Measurements from ENCODE around the gene IGSF8.

IGSF8 gene

DNA sequence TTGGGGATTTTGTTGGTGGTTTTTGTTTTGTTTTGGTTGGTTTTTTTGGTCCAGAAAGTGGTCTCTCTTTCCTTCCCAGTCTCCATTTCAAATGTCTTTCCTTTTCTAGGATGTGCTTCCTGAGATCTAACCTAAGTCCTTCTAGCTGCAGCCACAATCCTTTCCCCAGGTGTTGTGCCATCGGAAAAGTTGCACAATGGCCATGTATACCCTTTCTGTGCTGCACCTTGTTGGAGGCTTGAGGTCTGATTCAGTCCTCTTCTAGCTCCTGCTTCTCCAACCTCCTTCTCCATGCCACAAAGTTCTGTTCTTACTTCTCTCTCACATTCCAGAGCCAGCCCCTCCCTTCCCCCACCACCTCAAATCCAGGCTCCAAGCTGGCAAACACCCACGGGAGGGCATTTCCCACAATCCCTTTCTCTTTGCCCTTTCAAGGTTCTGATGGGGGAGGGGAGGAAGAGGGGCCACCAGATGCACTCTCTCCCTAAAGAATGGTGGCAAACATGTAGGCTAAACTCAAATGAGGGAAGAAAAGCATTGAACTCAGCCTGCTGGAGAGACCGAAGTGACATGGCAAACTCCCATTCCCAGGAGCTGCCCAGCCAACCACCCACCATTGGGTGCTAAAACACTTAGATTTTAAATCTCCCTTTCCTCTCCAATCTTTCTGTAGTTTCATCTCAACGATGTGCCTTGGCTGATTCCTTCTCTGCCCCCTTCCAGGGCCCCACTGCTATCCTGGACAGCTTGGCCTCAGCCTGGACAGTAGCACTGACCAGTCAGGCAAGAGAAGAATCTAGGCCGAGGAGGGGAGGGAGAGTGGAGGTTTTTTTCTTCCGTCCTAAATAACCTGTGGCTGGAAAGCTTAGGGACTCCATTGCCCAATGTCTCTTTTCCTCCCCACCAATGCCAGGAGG is 31.3 kb downstream of the IGSF8 start:
- ChIA-PET CTCF (interaction anchor here (0.7 to 3.3 kb wide), 8 partner anchors 8 to 42 kb away, joined by 3 to 24 read pairs (median 6); no protein-coding TSS in a partner anchor), POLR2A (no interaction called here)
- H3K36me3 ChIP-seq (ENCODE audit: control insufficient read depth in 2 of 2, insufficient read depth in 1 of 2, low read length in 2 of 2) = no peaks in the 10 kb centered on the region
- H3K4me3 ChIP-seq (ENCODE audit: low read depth, low read length) = no peak overlapping the region
- TF ChIP-seq, protein P1, sequence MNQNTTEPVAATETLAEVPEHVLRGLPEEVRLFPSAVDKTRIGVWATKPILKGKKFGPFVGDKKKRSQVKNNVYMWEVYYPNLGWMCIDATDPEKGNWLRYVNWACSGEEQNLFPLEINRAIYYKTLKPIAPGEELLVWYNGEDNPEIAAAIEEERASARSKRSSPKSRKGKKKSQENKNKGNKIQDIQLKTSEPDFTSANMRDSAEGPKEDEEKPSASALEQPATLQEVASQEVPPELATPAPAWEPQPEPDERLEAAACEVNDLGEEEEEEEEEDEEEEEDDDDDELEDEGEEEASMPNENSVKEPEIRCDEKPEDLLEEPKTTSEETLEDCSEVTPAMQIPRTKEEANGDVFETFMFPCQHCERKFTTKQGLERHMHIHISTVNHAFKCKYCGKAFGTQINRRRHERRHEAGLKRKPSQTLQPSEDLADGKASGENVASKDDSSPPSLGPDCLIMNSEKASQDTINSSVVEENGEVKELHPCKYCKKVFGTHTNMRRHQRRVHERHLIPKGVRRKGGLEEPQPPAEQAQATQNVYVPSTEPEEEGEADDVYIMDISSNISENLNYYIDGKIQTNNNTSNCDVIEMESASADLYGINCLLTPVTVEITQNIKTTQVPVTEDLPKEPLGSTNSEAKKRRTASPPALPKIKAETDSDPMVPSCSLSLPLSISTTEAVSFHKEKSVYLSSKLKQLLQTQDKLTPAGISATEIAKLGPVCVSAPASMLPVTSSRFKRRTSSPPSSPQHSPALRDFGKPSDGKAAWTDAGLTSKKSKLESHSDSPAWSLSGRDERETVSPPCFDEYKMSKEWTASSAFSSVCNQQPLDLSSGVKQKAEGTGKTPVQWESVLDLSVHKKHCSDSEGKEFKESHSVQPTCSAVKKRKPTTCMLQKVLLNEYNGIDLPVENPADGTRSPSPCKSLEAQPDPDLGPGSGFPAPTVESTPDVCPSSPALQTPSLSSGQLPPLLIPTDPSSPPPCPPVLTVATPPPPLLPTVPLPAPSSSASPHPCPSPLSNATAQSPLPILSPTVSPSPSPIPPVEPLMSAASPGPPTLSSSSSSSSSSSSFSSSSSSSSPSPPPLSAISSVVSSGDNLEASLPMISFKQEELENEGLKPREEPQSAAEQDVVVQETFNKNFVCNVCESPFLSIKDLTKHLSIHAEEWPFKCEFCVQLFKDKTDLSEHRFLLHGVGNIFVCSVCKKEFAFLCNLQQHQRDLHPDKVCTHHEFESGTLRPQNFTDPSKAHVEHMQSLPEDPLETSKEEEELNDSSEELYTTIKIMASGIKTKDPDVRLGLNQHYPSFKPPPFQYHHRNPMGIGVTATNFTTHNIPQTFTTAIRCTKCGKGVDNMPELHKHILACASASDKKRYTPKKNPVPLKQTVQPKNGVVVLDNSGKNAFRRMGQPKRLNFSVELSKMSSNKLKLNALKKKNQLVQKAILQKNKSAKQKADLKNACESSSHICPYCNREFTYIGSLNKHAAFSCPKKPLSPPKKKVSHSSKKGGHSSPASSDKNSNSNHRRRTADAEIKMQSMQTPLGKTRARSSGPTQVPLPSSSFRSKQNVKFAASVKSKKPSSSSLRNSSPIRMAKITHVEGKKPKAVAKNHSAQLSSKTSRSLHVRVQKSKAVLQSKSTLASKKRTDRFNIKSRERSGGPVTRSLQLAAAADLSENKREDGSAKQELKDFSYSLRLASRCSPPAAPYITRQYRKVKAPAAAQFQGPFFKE (tag by site-specific recombination; IDR thresholded peaks at IDR 0.05; ENCODE audit: borderline replicate concordance) = no peak
- TF ChIP-seq ZFHX2 (tag by site-specific recombination; conservative IDR thresholded peaks at IDR 0.05) (0 out of 2 replicates have a peak, but pooled peaks have one; percentile 33), ZNF354C (tag by site-specific recombination; IDR thresholded peaks at IDR 0.05; ENCODE audit: borderline replicate concordance, low read depth) (no peak), EGR2 (tag by site-specific recombination; IDR thresholded peaks at IDR 0.05; ENCODE audit: low read depth) (peak; percentile 34; the same call in 1 of the 2 replicates), SCRT2 (tag by site-specific recombination; IDR thresholded peaks at IDR 0.05) (no peak)
- no peaks in the 10 kb centered on the region; the same call in 1 of the 2 replicates for H3K4me1 ChIP-seq (ENCODE audit: control insufficient read depth, insufficient read depth, low read length)
- no peaks in the 10 kb centered on the region for H3K9me3 ChIP-seq (ENCODE audit: control insufficient read depth, insufficient read depth, low read depth, low read length)
- H3K27ac ChIP-seq (ENCODE audit: extremely low read depth, low read depth, low read length) = no peak overlapping the region

DNA sequence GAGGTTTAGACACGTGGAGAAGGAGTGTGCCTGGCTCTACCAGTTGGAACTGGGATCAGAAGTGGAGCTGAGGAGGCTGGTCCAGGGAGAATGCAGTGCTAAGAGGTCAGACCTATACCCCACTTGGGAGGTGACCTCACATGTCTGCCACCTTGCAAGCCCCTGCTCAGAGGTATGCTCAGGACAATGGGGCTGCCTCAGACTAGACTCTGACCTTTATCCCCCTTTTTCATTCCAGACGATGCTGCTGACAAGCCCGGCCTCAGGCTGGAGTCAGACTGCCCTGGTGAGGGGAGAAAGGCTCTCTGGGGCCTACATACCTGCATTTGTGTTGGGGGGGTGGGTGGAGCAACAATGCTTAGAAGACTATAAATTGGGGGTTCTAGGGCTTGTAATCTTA is 33.7 kb downstream of the IGSF8 start:
- no peaks in the 10 kb centered on the region for H3K9me3 ChIP-seq (ENCODE audit: control insufficient read depth, insufficient read depth, low read depth, low read length)
- no peak overlapping the region for H3K4me3 ChIP-seq (ENCODE audit: low read depth, low read length)
- POLR2A ChIA-PET = no interaction called here
- no peaks in the 10 kb centered on the region for H3K36me3 ChIP-seq (ENCODE audit: control insufficient read depth in 2 of 2, insufficient read depth in 1 of 2, low read length in 2 of 2)
- CTCF ChIA-PET = interaction anchor here (0.6 to 3.8 kb wide), 3 partner anchors 18 to 172 kb away, joined by 3 to 16 read pairs (median 3); no protein-coding TSS in a partner anchor
- H3K27ac ChIP-seq (ENCODE audit: extremely low read depth, low read depth, low read length) = no peak overlapping the region
- no peak for TF ChIP-seq TRIM28 (IDR thresholded peaks at IDR 0.05; ENCODE audit: borderline replicate concordance, low read length)
- no peak for TF ChIP-seq ZIC2 (tag by site-specific recombination; IDR thresholded peaks at IDR 0.05)
- no peak for TF ChIP-seq ZNF138 (tag by site-specific recombination; IDR thresholded peaks at IDR 0.05; ENCODE audit: borderline replicate concordance)
- no peak for TF ChIP-seq ZNF16 (tag by site-specific recombination; IDR thresholded peaks at IDR 0.05; ENCODE audit: low read depth)
- TF ChIP-seq ZNF394 (tag by site-specific recombination; IDR thresholded peaks at IDR 0.05; ENCODE audit: borderline replicate concordance) = no peak
- no peak for TF ChIP-seq ZNF221 (tag by site-specific recombination; IDR thresholded peaks at IDR 0.05; ENCODE audit: borderline replicate concordance)
- TF ChIP-seq, protein P2, sequence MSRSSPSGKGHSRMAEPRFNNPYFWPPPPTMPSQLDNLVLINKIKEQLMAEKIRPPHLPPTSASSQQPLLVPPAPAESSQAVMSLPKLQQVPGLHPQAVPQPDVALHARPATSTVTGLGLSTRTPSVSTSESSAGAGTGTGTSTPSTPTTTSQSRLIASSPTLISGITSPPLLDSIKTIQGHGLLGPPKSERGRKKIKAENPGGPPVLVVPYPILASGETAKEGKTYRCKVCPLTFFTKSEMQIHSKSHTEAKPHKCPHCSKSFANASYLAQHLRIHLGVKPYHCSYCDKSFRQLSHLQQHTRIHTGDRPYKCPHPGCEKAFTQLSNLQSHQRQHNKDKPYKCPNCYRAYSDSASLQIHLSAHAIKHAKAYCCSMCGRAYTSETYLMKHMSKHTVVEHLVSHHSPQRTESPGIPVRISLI (tag by site-specific recombination; IDR thresholded peaks at IDR 0.05) = no peak
- no peak for TF ChIP-seq ZNF112 (tag by site-specific recombination; IDR thresholded peaks at IDR 0.05)
- TF ChIP-seq BCL11B (tag by site-specific recombination; IDR thresholded peaks at IDR 0.05; ENCODE audit: low read depth) = no peak
- TF ChIP-seq ZNF76 (tag by site-specific recombination; IDR thresholded peaks at IDR 0.05; ENCODE audit: borderline replicate concordance, low read depth) = no peak
- no peak for TF ChIP-seq ZNF132 (tag by site-specific recombination; IDR thresholded peaks at IDR 0.05; ENCODE audit: borderline replicate concordance)
- no peak for TF ChIP-seq EGR2 (tag by site-specific recombination; IDR thresholded peaks at IDR 0.05; ENCODE audit: low read depth)
- TF ChIP-seq ZNF555 (tag by site-specific recombination; conservative IDR thresholded peaks at IDR 0.05) = no peak
- TF ChIP-seq MZF1 (tag by site-specific recombination; IDR thresholded peaks at IDR 0.05; ENCODE audit: borderline replicate concordance) = no peak
- no peak for TF ChIP-seq ZNF629 (tag by site-specific recombination; IDR thresholded peaks at IDR 0.05)
- TF ChIP-seq, protein P3, sequence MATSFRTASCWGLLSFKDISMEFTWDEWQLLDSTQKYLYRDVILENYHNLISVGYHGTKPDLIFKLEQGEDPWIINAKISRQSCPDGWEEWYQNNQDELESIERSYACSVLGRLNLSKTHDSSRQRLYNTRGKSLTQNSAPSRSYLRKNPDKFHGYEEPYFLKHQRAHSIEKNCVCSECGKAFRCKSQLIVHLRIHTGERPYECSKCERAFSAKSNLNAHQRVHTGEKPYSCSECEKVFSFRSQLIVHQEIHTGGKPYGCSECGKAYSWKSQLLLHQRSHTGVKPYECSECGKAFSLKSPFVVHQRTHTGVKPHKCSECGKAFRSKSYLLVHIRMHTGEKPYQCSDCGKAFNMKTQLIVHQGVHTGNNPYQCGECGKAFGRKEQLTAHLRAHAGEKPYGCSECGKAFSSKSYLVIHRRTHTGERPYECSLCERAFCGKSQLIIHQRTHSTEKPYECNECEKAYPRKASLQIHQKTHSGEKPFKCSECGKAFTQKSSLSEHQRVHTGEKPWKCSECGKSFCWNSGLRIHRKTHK (tag by site-specific recombination; IDR thresholded peaks at IDR 0.05) = no peak
- TF ChIP-seq REPIN1 (tag by site-specific recombination; IDR thresholded peaks at IDR 0.05; ENCODE audit: low read depth) = no peak
- no peak for TF ChIP-seq ZNF404 (tag by site-specific recombination; IDR thresholded peaks at IDR 0.05)
- H3K4me1 ChIP-seq (ENCODE audit: control insufficient read depth, insufficient read depth, low read length) = no peaks in the 10 kb centered on the region
